ENCODE data around the gene CCNL1.

The CCNL1 gene

GRCh38 chr3:157101486-157101885, 58.5 kb downstream of the CCNL1 start:
- Mint-ChIP-seq H3K9me3 (ENCODE audit: low read depth) (no peaks in the 10 kb centered on the region), H3K36me3 (peaks cover 2% of the 10 kb centered on the region), H3K27ac (no peak overlapping the region), H3K4me1 (ENCODE audit: low read depth) (peaks cover 12% of the 10 kb centered on the region), H3K4me3 (no peak overlapping the region), H3K27me3 (no peaks in the 10 kb centered on the region)

- Mint-ChIP-seq H3K4me3 (no peak overlapping the region), H3K4me1 (ENCODE audit: low read depth) (peaks cover 12% of the 10 kb centered on the region), H3K27ac (no peak overlapping the region), H3K27me3 (no peaks in the 10 kb centered on the region), H3K9me3 (ENCODE audit: low read depth) (no peaks in the 10 kb centered on the region), H3K36me3 (peaks cover 2% of the 10 kb centered on the region)
These were observed 59.1 kb downstream of the CCNL1 start for GRCh38 chr3:157100608-157101396.

- H3K4me1 Mint-ChIP-seq (ENCODE audit: low read depth) = peaks cover 5% of the 10 kb centered on the region
- H3K36me3 Mint-ChIP-seq = peaks cover 2% of the 10 kb centered on the region
- H3K27me3 Mint-ChIP-seq = no peaks in the 10 kb centered on the region
- H3K9me3 Mint-ChIP-seq (ENCODE audit: low read depth) = no peaks in the 10 kb centered on the region
- no peak overlapping the region for H3K27ac Mint-ChIP-seq
- no peak overlapping the region for H3K4me3 Mint-ChIP-seq
These were observed 59.9 kb downstream of the CCNL1 start for GRCh38 chr3:157100096-157100477.

- Mint-ChIP-seq H3K36me3 (peaks cover 2% of the 10 kb centered on the region), H3K27me3 (no peaks in the 10 kb centered on the region), H3K27ac (no peak overlapping the region), H3K9me3 (ENCODE audit: low read depth) (no peaks in the 10 kb centered on the region), H3K4me1 (ENCODE audit: low read depth) (peaks cover 2% of the 10 kb centered on the region), H3K4me3 (no peak overlapping the region)
These were observed 60.4 kb downstream of the CCNL1 start for GRCh38 chr3:157099326-157100095.

GRCh38 chr3:157098823-157099185, 61.1 kb downstream of the CCNL1 start:
- H3K27ac Mint-ChIP-seq = no peak overlapping the region
- H3K9me3 Mint-ChIP-seq (ENCODE audit: low read depth) = no peaks in the 10 kb centered on the region
- H3K27me3 Mint-ChIP-seq = no peaks in the 10 kb centered on the region
- H3K36me3 Mint-ChIP-seq = peaks cover 2% of the 10 kb centered on the region
- peaks cover 2% of the 10 kb centered on the region for H3K4me1 Mint-ChIP-seq (ENCODE audit: low read depth)
- no peak overlapping the region for H3K4me3 Mint-ChIP-seq

- Mint-ChIP-seq H3K27ac (no peak overlapping the region), H3K27me3 (no peaks in the 10 kb centered on the region), H3K4me3 (no peak overlapping the region), H3K36me3 (peaks cover 3% of the 10 kb centered on the region), H3K9me3 (ENCODE audit: low read depth) (no peaks in the 10 kb centered on the region), H3K4me1 (ENCODE audit: low read depth) (no peaks in the 10 kb centered on the region)
These were observed 61.7 kb downstream of the CCNL1 start for GRCh38 chr3:157098121-157098822.
